ENCODE data around the gene TRABD2B. TPM values are rescaled to one million over a fixed set of nuclear protein-coding genes. Genes with fewer than 3 reads are reported as not detected.

The TRABD2B gene
- total and polyA plus RNA-seq, 2 donors from 2014 or later: 19.8 to 62.0 TPM

DNA sequence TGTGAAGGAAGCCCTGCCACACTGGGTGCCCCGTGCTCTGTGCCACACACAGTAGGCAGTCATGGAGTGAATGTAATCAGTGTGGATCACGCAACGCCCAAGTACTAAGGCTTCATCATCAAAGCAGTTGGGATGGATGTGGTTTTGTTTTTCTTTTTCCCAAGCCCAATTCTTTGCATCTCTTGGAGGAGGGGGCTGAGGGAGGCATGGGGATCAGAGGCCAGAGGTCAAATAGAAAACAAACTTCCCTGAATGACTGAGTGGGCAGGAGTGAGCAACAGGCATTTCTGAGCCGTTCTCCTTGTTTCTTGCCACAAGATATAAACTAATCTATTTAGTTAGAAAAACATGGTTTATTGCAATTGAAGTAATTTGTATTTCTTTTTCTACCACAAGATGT lies 85.3 kb downstream of the TRABD2B start:
- DNase-seq (no peak), FAIRE-seq (no peak)
- no peak overlapping the region for H3K9ac ChIP-seq (ENCODE audit: low read length in 3 of 3)
- peaks cover 0 to 22% (median 7%) of the 10 kb centered on the region in 3 donors for H3K4me1 ChIP-seq (ENCODE audit: control insufficient read depth in 2 of 3, insufficient read depth in 2 of 3, low read depth in 1 of 3, low read length in 3 of 3)
- no peaks in the 10 kb centered on the region for H3K9me3 ChIP-seq (ENCODE audit: control insufficient read depth in 2 of 3, insufficient read depth in 1 of 3, low read length in 3 of 3)
- TF ChIP-seq, protein P1, sequence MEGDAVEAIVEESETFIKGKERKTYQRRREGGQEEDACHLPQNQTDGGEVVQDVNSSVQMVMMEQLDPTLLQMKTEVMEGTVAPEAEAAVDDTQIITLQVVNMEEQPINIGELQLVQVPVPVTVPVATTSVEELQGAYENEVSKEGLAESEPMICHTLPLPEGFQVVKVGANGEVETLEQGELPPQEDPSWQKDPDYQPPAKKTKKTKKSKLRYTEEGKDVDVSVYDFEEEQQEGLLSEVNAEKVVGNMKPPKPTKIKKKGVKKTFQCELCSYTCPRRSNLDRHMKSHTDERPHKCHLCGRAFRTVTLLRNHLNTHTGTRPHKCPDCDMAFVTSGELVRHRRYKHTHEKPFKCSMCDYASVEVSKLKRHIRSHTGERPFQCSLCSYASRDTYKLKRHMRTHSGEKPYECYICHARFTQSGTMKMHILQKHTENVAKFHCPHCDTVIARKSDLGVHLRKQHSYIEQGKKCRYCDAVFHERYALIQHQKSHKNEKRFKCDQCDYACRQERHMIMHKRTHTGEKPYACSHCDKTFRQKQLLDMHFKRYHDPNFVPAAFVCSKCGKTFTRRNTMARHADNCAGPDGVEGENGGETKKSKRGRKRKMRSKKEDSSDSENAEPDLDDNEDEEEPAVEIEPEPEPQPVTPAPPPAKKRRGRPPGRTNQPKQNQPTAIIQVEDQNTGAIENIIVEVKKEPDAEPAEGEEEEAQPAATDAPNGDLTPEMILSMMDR (IDR thresholded peaks at IDR 0.05; ENCODE audit: borderline replicate concordance, extremely low read depth, insufficient read depth): no peak
- no peak overlapping the region for H3K27ac ChIP-seq (ENCODE audit: low read depth in 2 of 2, low read length in 2 of 2)
- no peaks in the 10 kb centered on the region for H3K36me3 ChIP-seq (ENCODE audit: control insufficient read depth in 2 of 3, insufficient read depth in 3 of 3, low read length in 3 of 3)
- H3K27me3 ChIP-seq (ENCODE audit: control insufficient read depth, insufficient read depth, low read length): no peaks in the 10 kb centered on the region
- no peak overlapping the region for H3K4me3 ChIP-seq (ENCODE audit: low read length in 3 of 3)
- intact Hi-C loops (cut with DNase I): no loop called here

GRCh38 chr1:47911424-47911823 lies 85.8 kb downstream of the TRABD2B start:
- Histone ChIP-seq H3K27ac (ENCODE audit: low read depth in 2 of 2, low read length in 2 of 2) (no peak overlapping the region), H3K36me3 (ENCODE audit: control insufficient read depth in 2 of 3, insufficient read depth in 3 of 3, low read length in 3 of 3) (no peaks in the 10 kb centered on the region), H3K27me3 (ENCODE audit: control insufficient read depth, insufficient read depth, low read length) (no peaks in the 10 kb centered on the region), H3K4me3 (ENCODE audit: low read length in 3 of 3) (no peak overlapping the region), H3K9me3 (ENCODE audit: control insufficient read depth in 2 of 3, insufficient read depth in 1 of 3, low read length in 3 of 3) (no peaks in the 10 kb centered on the region), H3K4me1 (ENCODE audit: control insufficient read depth in 2 of 3, insufficient read depth in 2 of 3, low read depth in 1 of 3, low read length in 3 of 3) (peaks cover 0 to 22% (median 7%) of the 10 kb centered on the region in 3 donors), H3K9ac (ENCODE audit: low read length in 3 of 3) (no peak overlapping the region)
- FAIRE-seq (no peak), DNase-seq (no peak)
- intact Hi-C loops (cut with DNase I): no loop called here
- TF ChIP-seq, protein P1 (IDR thresholded peaks at IDR 0.05; ENCODE audit: borderline replicate concordance, extremely low read depth, insufficient read depth): no peak

GRCh38 chr1:47908258-47908657 lies 88.9 kb downstream of the TRABD2B start:
- no peak overlapping the region for H3K9ac ChIP-seq (ENCODE audit: low read length in 3 of 3)
- FAIRE-seq: no peak
- intact Hi-C loops (cut with DNase I): no loop called here
- no peaks in the 10 kb centered on the region for H3K9me3 ChIP-seq (ENCODE audit: control insufficient read depth in 2 of 3, insufficient read depth in 1 of 3, low read length in 3 of 3)
- H3K27me3 ChIP-seq (ENCODE audit: control insufficient read depth, insufficient read depth, low read length): no peaks in the 10 kb centered on the region
- peaks cover 0 to 8% (median 4%) of the 10 kb centered on the region in 3 donors for H3K4me1 ChIP-seq (ENCODE audit: control insufficient read depth in 2 of 3, insufficient read depth in 2 of 3, low read depth in 1 of 3, low read length in 3 of 3)
- H3K4me3 ChIP-seq (ENCODE audit: low read length in 3 of 3): no peak overlapping the region
- TF ChIP-seq, protein P1 (IDR thresholded peaks at IDR 0.05; ENCODE audit: borderline replicate concordance, extremely low read depth, insufficient read depth): no peak
- H3K27ac ChIP-seq (ENCODE audit: low read depth in 2 of 2, low read length in 2 of 2): no peak overlapping the region
- H3K36me3 ChIP-seq (ENCODE audit: control insufficient read depth in 2 of 3, insufficient read depth in 3 of 3, low read length in 3 of 3): no peaks in the 10 kb centered on the region
- no peak for DNase-seq

GRCh38 chr1:47907177-47907528 lies 90.0 kb downstream of the TRABD2B start:
- TF ChIP-seq, protein P1 (IDR thresholded peaks at IDR 0.05; ENCODE audit: borderline replicate concordance, extremely low read depth, insufficient read depth): no peak
- DNase-seq (no peak), FAIRE-seq (no peak)
- Histone ChIP-seq H3K27me3 (ENCODE audit: control insufficient read depth, insufficient read depth, low read length) (no peaks in the 10 kb centered on the region), H3K4me1 (ENCODE audit: control insufficient read depth in 2 of 3, insufficient read depth in 2 of 3, low read depth in 1 of 3, low read length in 3 of 3) (peaks cover 0 to 4% (median 4%) of the 10 kb centered on the region in 3 donors), H3K9me3 (ENCODE audit: control insufficient read depth in 2 of 3, insufficient read depth in 1 of 3, low read length in 3 of 3) (no peaks in the 10 kb centered on the region), H3K27ac (ENCODE audit: low read depth in 2 of 2, low read length in 2 of 2) (no peak overlapping the region), H3K4me3 (ENCODE audit: low read length in 3 of 3) (no peak overlapping the region), H3K36me3 (ENCODE audit: control insufficient read depth in 2 of 3, insufficient read depth in 3 of 3, low read length in 3 of 3) (no peaks in the 10 kb centered on the region), H3K9ac (ENCODE audit: low read length in 3 of 3) (no peak overlapping the region)
- intact Hi-C loops (cut with DNase I): no loop called here

All from kidney (tissue), 14 donors.